ENCODE measurements around the gene METTL8. TPM values are rescaled to one million over a fixed set of nuclear protein-coding genes. Genes with fewer than 3 reads are reported as not detected.

Gene METTL8
- total RNA-seq, 2 donors from 2014 or later, result 7.6 to 16.3 TPM

DNA sequence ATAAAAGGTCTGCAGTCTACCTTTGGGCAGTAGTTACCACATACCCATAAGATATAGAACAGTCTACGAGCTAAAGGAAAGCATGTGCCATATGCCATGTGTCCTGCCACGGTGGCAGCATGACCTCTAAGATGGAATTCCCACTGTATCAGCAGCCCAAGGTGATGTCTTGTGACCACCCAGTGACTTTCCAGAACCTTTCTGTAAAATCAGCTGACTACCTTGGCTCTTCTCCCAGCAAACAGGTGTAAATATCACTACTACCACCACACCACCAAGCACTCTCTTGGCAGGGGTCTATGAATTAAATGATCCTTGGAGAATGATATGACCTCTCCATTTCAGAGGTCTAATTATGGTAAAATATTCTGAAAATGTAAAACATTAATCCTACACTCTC lies 99.6 kb downstream of the METTL8 start:
- H3K27ac ChIP-seq, result no peak overlapping the region
- TF ChIP-seq, protein P1, sequence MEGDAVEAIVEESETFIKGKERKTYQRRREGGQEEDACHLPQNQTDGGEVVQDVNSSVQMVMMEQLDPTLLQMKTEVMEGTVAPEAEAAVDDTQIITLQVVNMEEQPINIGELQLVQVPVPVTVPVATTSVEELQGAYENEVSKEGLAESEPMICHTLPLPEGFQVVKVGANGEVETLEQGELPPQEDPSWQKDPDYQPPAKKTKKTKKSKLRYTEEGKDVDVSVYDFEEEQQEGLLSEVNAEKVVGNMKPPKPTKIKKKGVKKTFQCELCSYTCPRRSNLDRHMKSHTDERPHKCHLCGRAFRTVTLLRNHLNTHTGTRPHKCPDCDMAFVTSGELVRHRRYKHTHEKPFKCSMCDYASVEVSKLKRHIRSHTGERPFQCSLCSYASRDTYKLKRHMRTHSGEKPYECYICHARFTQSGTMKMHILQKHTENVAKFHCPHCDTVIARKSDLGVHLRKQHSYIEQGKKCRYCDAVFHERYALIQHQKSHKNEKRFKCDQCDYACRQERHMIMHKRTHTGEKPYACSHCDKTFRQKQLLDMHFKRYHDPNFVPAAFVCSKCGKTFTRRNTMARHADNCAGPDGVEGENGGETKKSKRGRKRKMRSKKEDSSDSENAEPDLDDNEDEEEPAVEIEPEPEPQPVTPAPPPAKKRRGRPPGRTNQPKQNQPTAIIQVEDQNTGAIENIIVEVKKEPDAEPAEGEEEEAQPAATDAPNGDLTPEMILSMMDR (IDR thresholded peaks at IDR 0.05), result no peak
- DNase-seq (ENCODE audit: low spot score), result no peak

DNA sequence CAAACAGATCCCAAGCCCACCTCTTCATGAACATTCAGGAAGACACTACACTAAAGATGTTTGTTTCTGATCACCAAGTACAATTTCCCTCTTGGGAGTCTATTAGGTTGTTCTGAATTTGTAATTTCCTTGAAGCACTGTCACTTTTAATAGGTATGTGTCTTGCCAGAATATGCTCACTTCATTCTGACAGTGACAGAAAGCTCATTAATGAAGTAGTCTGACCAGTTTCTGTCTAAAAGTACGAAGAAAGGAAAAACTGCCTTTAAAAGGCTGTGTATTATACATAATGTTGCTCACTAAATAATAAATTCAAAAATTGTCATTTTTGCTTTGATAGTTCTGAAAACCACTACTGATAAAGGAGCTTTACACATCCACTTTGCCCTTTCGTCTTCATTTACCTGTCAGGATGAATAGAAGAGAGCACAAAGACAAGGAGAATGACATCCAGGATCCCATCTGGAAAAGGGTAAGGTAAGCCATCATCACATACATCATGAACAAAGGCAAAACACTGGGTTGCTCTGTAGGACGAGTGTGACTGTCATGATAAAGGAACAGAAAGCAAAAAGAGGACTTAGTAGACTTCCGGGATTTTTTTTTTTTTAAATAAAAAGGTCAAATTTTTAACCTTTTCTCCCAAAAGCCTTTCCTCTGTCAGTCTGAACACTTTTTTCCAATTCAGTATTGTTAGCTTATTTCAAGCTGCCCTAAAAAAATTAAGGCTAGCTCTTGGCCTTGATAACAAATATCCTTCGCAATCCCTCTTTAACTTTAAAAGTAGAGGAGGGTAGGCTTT lies 103.4 kb downstream of the METTL8 start:
- Histone ChIP-seq H3K4me3 (no peak overlapping the region), H3K27me3 (no peaks in the 10 kb centered on the region), H3K9me3 (no peaks in the 10 kb centered on the region), H3K36me3 (no peaks in the 10 kb centered on the region), H3K4me1 (no peaks in the 10 kb centered on the region), H3K27ac (no peak overlapping the region)
- TF ChIP-seq, protein P1 (IDR thresholded peaks at IDR 0.05), result no peak
- DNase-seq (ENCODE audit: low spot score), result no peak

More for the DNA sequence above, 99.6 kb downstream of the METTL8 start:
- Histone ChIP-seq H3K27me3 (no peaks in the 10 kb centered on the region), H3K36me3 (no peaks in the 10 kb centered on the region), H3K4me3 (no peak overlapping the region), H3K9me3 (no peaks in the 10 kb centered on the region), H3K4me1 (no peaks in the 10 kb centered on the region)

DNA sequence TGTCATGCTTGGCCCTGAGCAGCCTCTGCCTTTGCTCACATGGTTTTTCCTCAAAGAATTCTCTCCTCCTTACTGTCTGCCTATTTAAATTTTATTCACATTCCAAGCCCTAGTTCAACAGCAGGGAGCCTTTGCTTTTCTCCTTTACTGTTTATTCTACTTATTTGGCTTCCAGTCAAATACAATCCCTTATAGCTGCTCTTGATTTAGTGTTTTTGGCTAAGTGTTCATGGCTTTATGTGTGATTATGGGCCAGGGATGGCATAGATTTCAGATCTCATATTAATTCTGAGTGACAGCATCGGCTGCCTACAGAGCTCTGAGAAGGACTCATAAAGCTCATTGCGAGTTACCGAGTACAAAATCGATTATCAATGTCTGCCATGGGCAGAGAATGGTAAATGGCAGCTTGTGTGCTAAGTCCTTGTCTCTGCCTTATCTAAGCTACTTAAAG lies 106.7 kb downstream of the METTL8 start:
- TF ChIP-seq, protein P1 (IDR thresholded peaks at IDR 0.05), result no peak
- Histone ChIP-seq H3K27ac (no peak overlapping the region), H3K4me1 (no peaks in the 10 kb centered on the region), H3K36me3 (no peaks in the 10 kb centered on the region), H3K9me3 (no peaks in the 10 kb centered on the region), H3K27me3 (no peaks in the 10 kb centered on the region), H3K4me3 (no peak overlapping the region)
- DNase-seq (ENCODE audit: low spot score), result no peak

DNA sequence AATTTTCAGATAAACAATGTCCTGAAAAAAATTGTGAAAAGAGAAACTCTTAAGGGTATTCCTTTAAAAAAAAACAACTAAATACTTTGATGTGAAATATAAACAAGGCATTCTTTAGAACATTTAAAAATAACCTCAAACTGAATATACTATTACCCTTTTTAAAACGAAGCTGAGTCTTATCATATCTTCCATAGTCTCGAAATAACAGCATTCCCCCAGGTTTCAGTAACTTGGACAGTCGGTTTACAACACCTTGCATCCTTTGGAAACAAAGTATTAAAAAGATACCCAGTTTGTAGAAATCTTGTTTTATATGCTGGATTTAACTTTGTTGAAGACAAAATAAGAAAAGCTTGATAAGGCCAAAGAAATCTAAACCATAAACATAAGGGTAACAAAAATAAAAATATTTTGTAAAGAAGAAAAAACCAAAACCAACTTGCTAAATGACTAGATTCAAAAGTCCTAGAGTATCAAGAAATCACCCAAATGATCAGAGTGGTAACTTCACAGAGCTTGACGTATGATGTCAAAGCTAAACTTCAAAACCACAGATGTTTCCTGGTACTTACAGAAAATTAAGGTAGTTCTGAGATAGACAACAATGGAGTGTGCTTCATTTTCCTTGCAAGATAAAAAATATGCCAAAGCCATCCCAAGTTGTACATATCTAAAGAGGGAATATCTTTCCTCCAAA lies 107.8 kb downstream of the METTL8 start:
- no peak overlapping the region for H3K27ac ChIP-seq
- no peak overlapping the region for H3K4me3 ChIP-seq
- H3K27me3 ChIP-seq, result no peaks in the 10 kb centered on the region
- no peaks in the 10 kb centered on the region for H3K4me1 ChIP-seq
- no peaks in the 10 kb centered on the region for H3K36me3 ChIP-seq
- no peaks in the 10 kb centered on the region for H3K9me3 ChIP-seq
- DNase-seq (ENCODE audit: low spot score), result no peak
- TF ChIP-seq, protein P1 (IDR thresholded peaks at IDR 0.05), result no peak

DNA sequence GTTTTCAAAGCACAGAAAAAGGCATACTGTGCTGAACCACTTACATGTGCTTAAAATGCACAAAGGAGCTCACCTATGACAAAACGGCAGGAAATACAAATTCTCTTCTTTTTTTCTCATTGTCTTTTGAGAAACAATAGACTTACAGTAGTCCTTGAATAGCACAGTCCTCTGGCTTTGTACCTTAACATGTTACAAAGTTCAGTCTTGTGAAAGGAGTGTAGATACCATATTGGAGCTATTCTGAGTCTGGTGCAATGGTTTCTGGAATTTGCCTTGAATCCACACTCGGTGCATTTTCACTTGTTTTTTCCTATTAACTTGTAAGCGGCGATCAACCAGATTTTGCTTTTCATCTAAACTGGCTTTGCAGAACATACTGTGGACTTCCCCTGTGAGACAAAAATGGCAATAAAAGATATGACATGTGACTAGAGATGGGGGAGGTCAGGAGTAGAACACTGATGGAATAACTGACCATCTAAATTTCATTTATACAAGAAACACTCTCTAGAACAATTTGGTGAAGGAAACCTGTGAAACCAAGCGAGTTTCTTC lies 109.7 kb downstream of the METTL8 start:
- Histone ChIP-seq H3K27me3 (no peaks in the 10 kb centered on the region), H3K9me3 (no peaks in the 10 kb centered on the region), H3K4me3 (no peak overlapping the region), H3K36me3 (no peaks in the 10 kb centered on the region), H3K27ac (no peak overlapping the region), H3K4me1 (peaks cover 0 to under 1% of the 10 kb centered on the region in 2 donors)
- TF ChIP-seq, protein P1 (IDR thresholded peaks at IDR 0.05), result no peak
- no peak for DNase-seq (ENCODE audit: low spot score)

All from right atrium auricular region (tissue), 2 donors.